ENCODE results near the gene CAMK1D. TPM values are rescaled to one million over a fixed set of nuclear protein-coding genes. Genes with fewer than 3 reads are reported as not detected.

CAMK1D gene
- total RNA-seq, 1 experiment from 2014 or later = 6.0 TPM

- no peaks in the 10 kb centered on the region for H3K36me3 ChIP-seq (ENCODE audit: low read depth)
- intact Hi-C loops (cut with micrococcal nuclease; ENCODE audit: unreplicated experiment) = no loop called here
- H3K4me1 ChIP-seq (replicated peaks; ENCODE audit: insufficient read depth) = no peaks in the 10 kb centered on the region
- TF ChIP-seq CTCF (conservative IDR thresholded peaks at IDR 0.05) (no peak), EZH2 (IDR thresholded peaks at IDR 0.05; ENCODE audit: low read depth) (no peak)
- H3K4me2 ChIP-seq = no peak overlapping the region
- H2AFZ ChIP-seq = no peak overlapping the region
- POLR2A ChIA-PET (ENCODE audit: unreplicated experiment) = no interaction called here
- no peak overlapping the region for H3K4me3 ChIP-seq
- no peak for DNase-seq
- CTCF ChIA-PET = no interaction called here
- no TSS peak for BruUV-seq (replicated peaks)
- no peaks in the 10 kb centered on the region for H3K79me2 ChIP-seq (ENCODE audit: low read depth)
- no peaks in the 10 kb centered on the region for H3K9me3 ChIP-seq (ENCODE audit: insufficient read depth, low read depth)
- no peaks in the 10 kb centered on the region for H3K9me2 ChIP-seq (ENCODE audit: insufficient read depth)
- no peaks in the 10 kb centered on the region for H3F3A ChIP-seq (ENCODE audit: insufficient read depth, low read depth)
- no peak overlapping the region for H3K27ac ChIP-seq
- no peaks in the 10 kb centered on the region for H3K27me3 ChIP-seq (ENCODE audit: insufficient read depth, low read depth)
- H4K20me1 ChIP-seq (ENCODE audit: insufficient read depth) = no peaks in the 10 kb centered on the region
These were observed 473.0 kb downstream of the CAMK1D start for GRCh38 chr10:12822126-12822892.

GRCh38 chr10:12822893-12823170 is 473.5 kb downstream of the CAMK1D start:
- Histone ChIP-seq H3K27ac (no peak overlapping the region), H3K27me3 (ENCODE audit: insufficient read depth, low read depth) (no peaks in the 10 kb centered on the region), H3F3A (ENCODE audit: insufficient read depth, low read depth) (no peaks in the 10 kb centered on the region), H3K4me1 (replicated peaks; ENCODE audit: insufficient read depth) (no peaks in the 10 kb centered on the region), H2AFZ (no peak overlapping the region), H3K4me3 (no peak overlapping the region), H3K9me2 (ENCODE audit: insufficient read depth) (no peaks in the 10 kb centered on the region), H3K79me2 (ENCODE audit: low read depth) (no peaks in the 10 kb centered on the region), H3K4me2 (no peak overlapping the region), H3K9me3 (ENCODE audit: insufficient read depth, low read depth) (no peaks in the 10 kb centered on the region), H3K36me3 (ENCODE audit: low read depth) (no peaks in the 10 kb centered on the region), H4K20me1 (ENCODE audit: insufficient read depth) (no peaks in the 10 kb centered on the region)
- DNase-seq = no peak
- intact Hi-C loops (cut with micrococcal nuclease; ENCODE audit: unreplicated experiment) = no loop called here
- CTCF ChIA-PET = no interaction called here
- no TSS peak for BruUV-seq (replicated peaks)
- TF ChIP-seq CTCF (conservative IDR thresholded peaks at IDR 0.05) = no peak
- POLR2A ChIA-PET (ENCODE audit: unreplicated experiment) = no interaction called here

- no peak for DNase-seq
- TF ChIP-seq CTCF (conservative IDR thresholded peaks at IDR 0.05) = no peak
- TF ChIP-seq EZH2 (IDR thresholded peaks at IDR 0.05; ENCODE audit: low read depth) = no peak
- Histone ChIP-seq H3K79me2 (ENCODE audit: low read depth) (no peaks in the 10 kb centered on the region), H3K36me3 (ENCODE audit: low read depth) (no peaks in the 10 kb centered on the region), H2AFZ (no peak overlapping the region), H3K4me2 (no peak overlapping the region), H3K4me1 (replicated peaks; ENCODE audit: insufficient read depth) (no peaks in the 10 kb centered on the region), H3K9me2 (ENCODE audit: insufficient read depth) (no peaks in the 10 kb centered on the region), H3F3A (ENCODE audit: insufficient read depth, low read depth) (no peaks in the 10 kb centered on the region), H3K27me3 (ENCODE audit: insufficient read depth, low read depth) (no peaks in the 10 kb centered on the region), H4K20me1 (ENCODE audit: insufficient read depth) (no peaks in the 10 kb centered on the region), H3K9me3 (ENCODE audit: insufficient read depth, low read depth) (no peaks in the 10 kb centered on the region), H3K27ac (no peak overlapping the region), H3K4me3 (no peak overlapping the region)
- intact Hi-C loops (cut with micrococcal nuclease; ENCODE audit: unreplicated experiment) = no loop called here
- CTCF ChIA-PET = no interaction called here
- POLR2A ChIA-PET (ENCODE audit: unreplicated experiment) = no interaction called here
- no TSS peak for BruUV-seq (replicated peaks)
These were observed 474.0 kb downstream of the CAMK1D start for GRCh38 chr10:12823328-12823727.

Measured in PC-9 (cell line).